GM21367 (cell line): ENCODE measurements around the gene RIN3.

ENCODE experiments used
- ATAC-seq: cut with Tn5 transposase; IDR thresholded peaks from one replicate; pipeline ENCODE4 v1.9.1; 2021; ENCODE audit not compliant: unreplicated experiment

RIN3 gene

GRCh38 chr14:92513204-92513965, at the start of gene RIN3:
Gene RIN3, plus strand, starts transcription at chr14:92513781. Its CDS starts 152 bp downstream, at chr14:92513933.
- peak; percentile 59 for ATAC-seq

GRCh38 chr14:92464156-92464555, 49.4 kb upstream of the RIN3 start:
- no peak for ATAC-seq

GRCh38 chr14:92464716-92465115, 48.9 kb upstream of the RIN3 start:
- no peak for ATAC-seq

GRCh38 chr14:92465353-92466055, 48.1 kb upstream of the RIN3 start:
- no peak for ATAC-seq

- no peak for ATAC-seq
Measured at GRCh38 chr14:92466059-92466458, 47.5 kb upstream of the RIN3 start.

- ATAC-seq = no peak
Measured at GRCh38 chr14:92469515-92469914, 44.1 kb upstream of the RIN3 start.

GRCh38 chr14:92470215-92470614, 43.4 kb upstream of the RIN3 start:
- ATAC-seq = no peak

- no peak for ATAC-seq
Measured at GRCh38 chr14:92470811-92471210, 42.8 kb upstream of the RIN3 start.

GRCh38 chr14:92471919-92472318, 41.7 kb upstream of the RIN3 start:
- ATAC-seq = no peak

- no peak for ATAC-seq
Measured at GRCh38 chr14:92472860-92473259, 40.7 kb upstream of the RIN3 start.

GRCh38 chr14:92473261-92473968, 40.2 kb upstream of the RIN3 start:
- no peak for ATAC-seq

- ATAC-seq = no peak
Measured at GRCh38 chr14:92473969-92474535, 39.5 kb upstream of the RIN3 start.

- ATAC-seq = no peak
Measured at GRCh38 chr14:92475037-92475436, 38.5 kb upstream of the RIN3 start.

GRCh38 chr14:92475451-92476187, 38.0 kb upstream of the RIN3 start:
- no peak for ATAC-seq

GRCh38 chr14:92480856-92481255, 32.7 kb upstream of the RIN3 start:
- ATAC-seq = no peak

GRCh38 chr14:92481386-92481785, 32.2 kb upstream of the RIN3 start:
- ATAC-seq = no peak

GRCh38 chr14:92481811-92482555, 31.6 kb upstream of the RIN3 start:
- ATAC-seq = no peak

GRCh38 chr14:92482621-92483319, 30.8 kb upstream of the RIN3 start:
- ATAC-seq = no peak

GRCh38 chr14:92484132-92484823, 29.3 kb upstream of the RIN3 start:
- no peak for ATAC-seq
